Endodermal cell (in vitro differentiated cells): ENCODE data around the gene FUBP3. TPM values are rescaled to one million over a fixed set of nuclear protein-coding genes. Genes with fewer than 3 reads are reported as not detected.

Experiments
- DNase-seq: peaks from one replicate; pipeline ENCODE4 v3.0.0-alpha.2; 2017
- H3K27ac ChIP-seq: 2 replicates; pipeline ENCODE4 v1.5.1; 2013; ENCODE audit warnings: mild to moderate bottlenecking, low read depth, low read length, moderate library complexity
- H3K27me3 ChIP-seq: 2 replicates; pipeline ENCODE4 v1.6.1; 2013; ENCODE audit warnings: mild to moderate bottlenecking, low read length, moderate library complexity; ENCODE audit not compliant: insufficient read depth, control insufficient read depth, poor library complexity, severe bottlenecking
- H3K36me3 ChIP-seq: 2 replicates; pipeline ENCODE4 v1.7.0; 2013; ENCODE audit warnings: mild to moderate bottlenecking, low read length, moderate library complexity; ENCODE audit not compliant: control insufficient read depth, insufficient read depth
- H3K4me1 ChIP-seq: one replicate; pipeline ENCODE4 v1.7.0; 2013; ENCODE audit warnings: low read length; ENCODE audit not compliant: control insufficient read depth, insufficient read depth
- H3K4me3 ChIP-seq: 2 replicates; pipeline ENCODE4 v1.5.1; 2013; ENCODE audit warnings: mild to moderate bottlenecking, low read length, moderate library complexity
- H3K9ac ChIP-seq: 2 replicates; pipeline ENCODE4 v1.6.1; 2013; ENCODE audit warnings: mild to moderate bottlenecking, low read length, moderate library complexity; ENCODE audit not compliant: poor library complexity, severe bottlenecking; ENCODE audit errors: extremely low read depth
- H3K9me3 ChIP-seq: 2 replicates; pipeline ENCODE4 v1.6.1; 2013; ENCODE audit warnings: mild to moderate bottlenecking, low read length, moderate library complexity; ENCODE audit not compliant: control insufficient read depth
- H3K27ac Mint-ChIP-seq: 2 replicates; pipeline ENCODE4 v1.8.0; 2020; ENCODE audit warnings: mixed read lengths
- H3K27me3 Mint-ChIP-seq: 2 replicates; pipeline ENCODE4 v1.8.0; 2021; ENCODE audit warnings: mild to moderate bottlenecking, mixed read lengths; ENCODE audit not compliant: insufficient read depth
- H3K36me3 Mint-ChIP-seq: 2 replicates; pipeline ENCODE4 v1.8.0; 2020; ENCODE audit warnings: low read depth, mixed read lengths
- H3K4me1 Mint-ChIP-seq: 2 replicates; pipeline ENCODE4 v1.8.0; 2020; ENCODE audit warnings: mixed read lengths
- H3K4me3 Mint-ChIP-seq: 2 replicates; pipeline ENCODE4 v1.8.0; 2020; ENCODE audit warnings: mild to moderate bottlenecking, moderate library complexity, mixed read lengths
- H3K9me3 Mint-ChIP-seq: 2 replicates; pipeline ENCODE4 v1.8.0; 2020; ENCODE audit warnings: mild to moderate bottlenecking, mixed read lengths
- CTCF ChIP-seq: fragments of 200-600 bp; sonication (generic); conservative IDR thresholded peaks from 2 replicates; pipeline ENCODE4 v1.5.0; 2021; ENCODE audit warnings: antibody characterized with exemption, mild to moderate bottlenecking
- WGBS, 2 experiments: methylation state at CpG; one replicate each; pipeline versions ENCODE4 v1.1.5 to v1.1.7; 2013; ENCODE audit warnings: missing lambda C conversion rate in 2 of 2, mixed read lengths in 1 of 2; ENCODE audit not compliant: insufficient coverage in 1 of 2, insufficient read length in 1 of 2; 5-methylcytosine and 5-hydroxymethylcytosine counted together
- total RNA-seq, 2 donors: library from RNA; stranded (reverse); fragmentation: NEBNext Ultra II Directional in 1 of 2; extraction: Animal tissue kit (Norgen Biotek cat#: 25700) in 1 of 2; gene quantifications; 2 replicates in 1 of 2; 3 replicates in 1 of 2; pipeline ENCODE4 v1.2.1, GENCODE V29; 2021

FUBP3 gene
- total RNA-seq, 2 donors from 2014 or later: 74.3 to 76.3 TPM

DNA sequence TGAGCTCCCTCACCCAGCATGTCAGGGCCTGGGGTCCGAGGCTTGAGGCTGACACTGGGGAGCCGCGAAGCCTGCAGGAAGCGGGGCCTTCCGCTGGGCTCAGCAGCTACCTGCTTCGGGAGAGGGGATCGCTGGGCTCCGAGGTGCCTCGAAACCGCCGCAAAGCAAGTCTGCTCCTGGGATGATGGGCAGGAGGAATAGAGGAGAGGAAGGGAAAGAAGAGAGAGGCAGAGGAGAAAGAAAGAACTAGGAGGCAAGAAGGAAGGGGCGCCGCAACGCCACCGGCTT, 83.5 kb downstream of the FUBP3 start:
- 3 to 7% methylated on average over 12 to 15 of the region's 15 CpGs for WGBS, 2 experiments

DNA sequence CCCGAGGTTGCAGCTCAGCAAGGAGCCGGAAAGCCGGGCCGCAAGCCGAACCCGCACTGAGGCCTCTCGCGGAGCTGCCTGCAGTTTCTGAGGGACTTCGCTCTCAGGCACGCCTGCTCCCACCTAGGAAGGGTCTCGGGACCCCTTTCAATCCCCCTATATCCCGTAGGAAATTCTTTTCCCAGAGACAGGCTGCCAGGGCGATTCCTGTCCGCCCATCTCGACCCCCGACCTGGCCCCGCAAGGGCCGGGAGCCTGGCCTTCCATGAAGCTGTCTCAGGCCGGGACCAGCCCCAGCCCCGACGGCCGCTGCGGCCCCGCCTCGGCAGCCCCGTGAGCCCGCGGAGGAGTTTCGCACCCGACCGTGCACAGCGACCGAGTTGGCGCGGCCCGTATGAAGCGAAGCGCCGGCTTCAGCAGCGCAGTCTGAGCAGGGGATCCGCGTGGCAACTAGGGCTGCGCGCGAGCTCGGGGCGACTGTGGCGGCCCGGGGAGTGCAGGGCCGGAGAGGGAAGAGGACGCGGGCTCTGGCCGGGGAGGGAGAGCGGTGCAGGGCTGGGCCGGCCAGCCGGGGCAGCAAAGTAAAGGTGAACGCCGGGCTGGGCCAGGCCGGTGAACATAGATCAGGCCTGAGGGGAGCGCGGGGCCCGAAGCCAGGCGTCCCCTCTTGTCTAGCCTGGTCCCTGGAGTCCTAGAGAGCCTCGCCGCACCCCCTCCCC, 84.0 kb downstream of the FUBP3 start:
- Histone ChIP-seq H3K36me3 (no peaks in the 10 kb centered on the region), H3K27ac (no peak overlapping the region), H3K9me3 (no peaks in the 10 kb centered on the region), H3K4me1 (no peaks in the 10 kb centered on the region), H3K27me3 (peaks cover 100% of the 10 kb centered on the region), H3K9ac (no peak overlapping the region), H3K4me3 (no peak overlapping the region)
- Mint-ChIP-seq H3K4me3 (peak overlapping the region; percentile 26), H3K27ac (no peak overlapping the region), H3K4me1 (peaks cover 6% of the 10 kb centered on the region), H3K9me3 (peaks cover 7% of the 10 kb centered on the region), H3K36me3 (peaks cover 2% of the 10 kb centered on the region), H3K27me3 (peaks cover 99% of the 10 kb centered on the region)
- peak; percentile 79 for DNase-seq
- no peak for TF ChIP-seq CTCF
- 4% methylated on average over 24 to 63 of the region's 65 CpGs for WGBS, 2 experiments

More for the DNA sequence above, 83.5 kb downstream of the FUBP3 start:
- Histone ChIP-seq H3K9ac (no peak overlapping the region), H3K4me3 (no peak overlapping the region), H3K4me1 (no peaks in the 10 kb centered on the region), H3K36me3 (no peaks in the 10 kb centered on the region), H3K9me3 (no peaks in the 10 kb centered on the region), H3K27me3 (peaks cover 100% of the 10 kb centered on the region), H3K27ac (no peak overlapping the region)
- Mint-ChIP-seq H3K36me3 (peaks cover 4% of the 10 kb centered on the region), H3K27ac (no peak overlapping the region), H3K27me3 (peaks cover 99% of the 10 kb centered on the region), H3K9me3 (peaks cover 9% of the 10 kb centered on the region), H3K4me3 (peak overlapping the region; percentile 26), H3K4me1 (peaks cover 6% of the 10 kb centered on the region)
- no peak for TF ChIP-seq CTCF
- peak; percentile 75 for DNase-seq

DNA sequence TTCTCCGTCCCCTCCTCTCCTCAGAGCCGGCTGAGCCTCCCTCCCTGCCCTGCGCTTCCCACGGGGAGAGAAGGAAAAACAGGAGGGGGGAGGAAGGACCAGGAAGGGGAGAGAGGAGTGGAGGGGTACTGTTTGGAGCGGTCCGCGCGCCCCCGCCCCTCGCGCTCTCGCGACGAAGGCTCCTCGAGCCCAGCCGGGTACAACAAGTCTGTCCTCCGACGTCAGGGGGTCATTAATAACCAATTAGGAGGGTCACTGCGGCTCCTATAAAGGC, 84.5 kb downstream of the FUBP3 start:
- no peaks in the 10 kb centered on the region for H3K36me3 ChIP-seq
- H3K4me3 Mint-ChIP-seq: peak overlapping the region; percentile 26
- no peak overlapping the region for H3K27ac Mint-ChIP-seq
- no peak for DNase-seq
- H3K36me3 Mint-ChIP-seq: no peaks in the 10 kb centered on the region
- H3K9ac ChIP-seq: no peak overlapping the region
- H3K4me1 Mint-ChIP-seq: peaks cover 6% of the 10 kb centered on the region
- TF ChIP-seq CTCF: no peak
- no peak overlapping the region for H3K4me3 ChIP-seq
- WGBS, 2 experiments: 0 to 1% methylated on average over 15 to 18 of the region's 19 CpGs
- H3K4me1 ChIP-seq: no peaks in the 10 kb centered on the region
- H3K27me3 ChIP-seq: peaks cover 100% of the 10 kb centered on the region
- peaks cover 2% of the 10 kb centered on the region for H3K9me3 Mint-ChIP-seq
- H3K27ac ChIP-seq: no peak overlapping the region
- peaks cover 99% of the 10 kb centered on the region for H3K27me3 Mint-ChIP-seq
- no peaks in the 10 kb centered on the region for H3K9me3 ChIP-seq
